GM06990 (cell line): Measurements from ENCODE around the gene GSTA4.

ENCODE experiments used
- DNase-seq: peaks from one replicate; pipeline ENCODE4 v3.0.0-alpha.2; 2011; ENCODE audit not compliant: insufficient read length; ENCODE audit errors: extremely low read depth
- H3K27me3 ChIP-seq: replicated peaks from 2 replicates; pipeline ENCODE4 v1.6.0; 2011; ENCODE audit warnings: low read length; ENCODE audit not compliant: control insufficient read depth, insufficient read depth
- H3K36me3 ChIP-seq: 2 replicates; pipeline ENCODE4 v1.5.1; 2011; ENCODE audit warnings: low read length; ENCODE audit not compliant: control insufficient read depth, insufficient read depth
- H3K4me3 ChIP-seq: replicated peaks from 2 replicates; pipeline ENCODE4 v1.5.1; 2011; ENCODE audit warnings: low read depth, mild to moderate bottlenecking, control low read depth, low read length
- TF ChIP-seq, protein P1 (sequence below): IDR thresholded peaks from 2 replicates; pipeline ENCODE4 v1.5.1; 2011; ENCODE audit warnings: low read length, control low read depth, mild to moderate bottlenecking, inconsistent platforms; ENCODE audit not compliant: insufficient read depth, poor library complexity, severe bottlenecking

The GSTA4 gene

DNA sequence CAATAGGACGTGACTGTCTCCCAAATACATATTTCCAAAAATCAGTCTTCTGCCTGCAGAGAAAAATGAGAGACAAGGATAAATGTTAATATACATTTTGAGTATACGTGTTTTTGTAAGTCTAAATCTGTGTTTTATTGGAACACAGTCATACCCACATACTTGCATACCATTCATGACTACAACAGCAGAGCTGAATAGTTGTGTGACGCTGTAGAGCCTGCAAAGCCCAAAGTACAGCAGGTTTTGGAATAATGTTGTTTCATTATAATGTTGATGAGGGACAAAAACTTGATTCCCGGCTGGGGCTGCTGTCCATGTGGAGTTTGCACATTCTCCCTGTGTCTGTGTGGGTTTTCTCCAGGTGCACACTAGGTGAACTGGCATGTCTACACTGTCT is 46.3 kb upstream of the GSTA4 start:
- TF ChIP-seq, protein P1, sequence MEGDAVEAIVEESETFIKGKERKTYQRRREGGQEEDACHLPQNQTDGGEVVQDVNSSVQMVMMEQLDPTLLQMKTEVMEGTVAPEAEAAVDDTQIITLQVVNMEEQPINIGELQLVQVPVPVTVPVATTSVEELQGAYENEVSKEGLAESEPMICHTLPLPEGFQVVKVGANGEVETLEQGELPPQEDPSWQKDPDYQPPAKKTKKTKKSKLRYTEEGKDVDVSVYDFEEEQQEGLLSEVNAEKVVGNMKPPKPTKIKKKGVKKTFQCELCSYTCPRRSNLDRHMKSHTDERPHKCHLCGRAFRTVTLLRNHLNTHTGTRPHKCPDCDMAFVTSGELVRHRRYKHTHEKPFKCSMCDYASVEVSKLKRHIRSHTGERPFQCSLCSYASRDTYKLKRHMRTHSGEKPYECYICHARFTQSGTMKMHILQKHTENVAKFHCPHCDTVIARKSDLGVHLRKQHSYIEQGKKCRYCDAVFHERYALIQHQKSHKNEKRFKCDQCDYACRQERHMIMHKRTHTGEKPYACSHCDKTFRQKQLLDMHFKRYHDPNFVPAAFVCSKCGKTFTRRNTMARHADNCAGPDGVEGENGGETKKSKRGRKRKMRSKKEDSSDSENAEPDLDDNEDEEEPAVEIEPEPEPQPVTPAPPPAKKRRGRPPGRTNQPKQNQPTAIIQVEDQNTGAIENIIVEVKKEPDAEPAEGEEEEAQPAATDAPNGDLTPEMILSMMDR, result no peak
- DNase-seq, result no peak
- H3K4me3 ChIP-seq, result no peak overlapping the region
- no peaks in the 10 kb centered on the region; the same call in 1 of the 2 replicates for H3K36me3 ChIP-seq
- no peaks in the 10 kb centered on the region for H3K27me3 ChIP-seq

DNA sequence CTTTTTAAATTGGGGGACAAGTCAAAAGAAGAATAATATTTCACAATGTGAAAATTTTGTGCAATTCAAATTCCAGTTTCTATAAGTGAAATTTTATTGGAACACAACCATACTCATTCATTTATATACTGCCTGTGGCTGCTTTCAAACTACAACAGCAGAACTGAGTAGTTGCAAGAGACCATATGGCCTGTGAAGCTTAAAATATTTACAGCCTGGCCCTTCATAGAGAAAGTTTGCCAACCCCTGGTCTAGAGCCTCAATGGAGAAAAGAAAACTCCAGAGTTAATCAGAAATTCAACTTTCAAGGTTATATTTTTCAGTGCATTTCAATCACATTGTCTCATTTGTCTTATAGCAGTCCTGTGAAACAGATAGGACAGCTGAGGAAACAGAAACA is 43.5 kb upstream of the GSTA4 start:
- Histone ChIP-seq H3K4me3 (no peak overlapping the region), H3K27me3 (no peaks in the 10 kb centered on the region), H3K36me3 (no peaks in the 10 kb centered on the region; the same call in 1 of the 2 replicates)
- TF ChIP-seq, protein P1, result no peak
- DNase-seq, result no peak

DNA sequence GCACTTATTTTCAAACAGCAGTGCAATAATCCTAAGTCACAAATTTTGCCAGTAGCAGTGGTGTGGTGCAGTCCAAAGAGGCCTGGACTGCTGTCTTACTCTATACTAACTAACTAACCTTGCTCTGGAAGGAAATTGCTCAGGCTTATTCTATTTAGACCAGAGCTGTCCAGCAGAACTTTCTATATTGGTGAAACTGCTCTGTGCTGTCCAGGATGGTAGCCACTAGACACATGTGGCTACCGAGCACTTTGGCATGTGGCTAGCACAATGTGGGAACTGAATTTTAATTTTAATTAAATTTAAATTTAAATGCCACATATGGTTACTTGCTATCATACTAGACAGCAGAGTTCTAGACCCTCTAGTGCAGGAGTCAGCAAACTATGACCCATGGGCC is 43.1 kb upstream of the GSTA4 start:
- H3K36me3 ChIP-seq, result no peaks in the 10 kb centered on the region; the same call in 1 of the 2 replicates
- no peak overlapping the region for H3K4me3 ChIP-seq
- TF ChIP-seq, protein P1, result no peak
- DNase-seq, result no peak
- H3K27me3 ChIP-seq, result no peaks in the 10 kb centered on the region

DNA sequence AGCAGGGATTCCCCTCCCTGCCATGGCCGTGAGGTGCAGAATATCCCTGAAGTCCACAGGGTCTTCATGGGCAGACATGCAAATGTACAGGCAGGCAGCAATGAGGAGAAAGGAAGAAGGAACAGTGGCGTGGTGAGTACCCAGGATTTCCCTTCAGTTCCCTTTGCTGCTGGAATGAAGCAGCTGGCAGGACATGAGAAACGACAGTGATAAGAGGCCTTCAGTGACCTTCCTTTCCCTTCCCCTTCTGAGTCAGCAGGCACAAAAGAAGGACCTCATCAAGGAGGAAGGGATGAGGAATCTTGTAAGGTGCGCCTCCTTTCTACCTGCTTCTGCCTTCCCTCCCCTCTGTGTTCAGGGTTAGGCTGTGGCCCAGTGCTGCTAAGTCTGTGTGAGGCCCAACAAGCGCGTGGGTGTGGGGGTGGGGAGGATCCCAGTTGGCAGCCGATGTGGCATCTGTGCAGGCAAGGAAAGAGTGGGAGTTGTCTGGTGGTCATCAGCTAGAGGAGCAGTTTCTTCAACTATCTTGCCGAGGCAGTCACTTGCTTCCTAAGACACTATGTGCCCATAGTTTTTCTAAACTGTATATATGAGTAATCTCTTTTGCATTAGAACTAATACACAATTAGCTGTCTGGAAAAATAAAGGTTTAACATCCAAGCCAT is 40.6 kb upstream of the GSTA4 start:
- Histone ChIP-seq H3K36me3 (no peaks in the 10 kb centered on the region; the same call in 1 of the 2 replicates), H3K4me3 (no peak overlapping the region), H3K27me3 (no peaks in the 10 kb centered on the region)
- TF ChIP-seq, protein P1, result no peak
- no peak for DNase-seq

DNA sequence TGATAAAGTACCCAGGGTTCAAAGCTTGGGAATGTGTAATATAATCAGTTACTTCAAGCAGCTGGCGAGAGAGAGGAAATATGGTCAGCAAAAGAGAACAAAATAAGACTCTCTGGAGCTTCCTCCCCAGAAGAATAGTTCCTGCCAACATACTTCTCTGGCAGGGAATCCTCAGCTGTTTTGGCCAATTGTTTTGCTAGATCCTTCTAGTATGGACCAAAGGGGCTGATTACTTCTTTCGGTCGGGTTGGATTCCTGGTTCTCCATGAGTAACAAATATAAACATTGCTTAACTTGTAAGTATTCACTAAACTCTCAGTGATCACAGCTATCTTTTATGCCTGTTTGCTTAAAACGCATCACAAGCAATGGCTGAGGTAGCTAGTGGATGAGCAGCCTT is 38.7 kb upstream of the GSTA4 start:
- Histone ChIP-seq H3K4me3 (no peak overlapping the region), H3K27me3 (no peaks in the 10 kb centered on the region), H3K36me3 (no peaks in the 10 kb centered on the region)
- no peak for DNase-seq
- TF ChIP-seq, protein P1, result no peak

DNA sequence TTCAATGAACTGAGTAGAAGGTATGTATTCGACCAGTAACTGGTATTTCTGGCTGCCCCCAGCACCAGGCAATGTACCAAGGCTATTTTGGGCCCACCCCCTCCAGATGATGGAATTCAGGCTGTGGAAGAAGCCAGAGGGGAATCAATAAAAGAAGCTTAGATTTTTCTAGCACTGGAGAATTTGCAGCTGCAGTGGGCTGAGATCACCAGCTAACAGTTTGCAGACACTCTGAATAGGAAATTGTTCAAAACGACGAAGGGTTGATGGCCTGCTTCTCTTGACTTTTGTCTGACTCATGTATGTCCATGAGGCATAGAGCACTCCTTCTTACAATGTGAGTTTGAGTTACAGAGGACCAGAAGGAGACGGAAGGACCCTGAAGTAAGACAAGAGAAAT is 37.8 kb upstream of the GSTA4 start:
- no peak overlapping the region for H3K4me3 ChIP-seq
- DNase-seq, result no peak
- no peaks in the 10 kb centered on the region for H3K27me3 ChIP-seq
- TF ChIP-seq, protein P1, result no peak
- no peaks in the 10 kb centered on the region for H3K36me3 ChIP-seq
